ENCODE data around the gene PTK6.

PTK6 gene

DNA sequence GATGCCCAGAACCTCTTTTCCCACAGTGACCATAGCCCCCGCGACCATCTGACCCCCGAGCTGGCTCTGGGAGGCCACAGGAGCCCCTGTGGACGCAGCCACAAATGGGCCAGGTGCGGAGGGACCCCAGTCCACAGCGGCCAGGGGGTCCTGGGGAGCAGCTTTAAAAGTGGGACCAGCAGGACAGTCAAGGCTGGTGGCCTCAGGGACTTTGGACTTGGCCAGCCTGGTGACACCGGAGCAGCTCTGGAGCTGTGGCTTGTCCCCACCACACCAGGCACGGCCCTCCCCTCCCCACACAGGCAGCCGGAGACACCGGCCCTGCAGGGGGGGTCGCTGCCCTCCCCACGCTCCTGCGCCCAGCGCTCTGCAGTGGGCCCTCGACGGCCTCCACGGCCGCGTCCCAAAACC is 20.3 kb upstream of the PTK6 start:
- DNase-seq (ENCODE audit: low read depth) = no peak

DNA sequence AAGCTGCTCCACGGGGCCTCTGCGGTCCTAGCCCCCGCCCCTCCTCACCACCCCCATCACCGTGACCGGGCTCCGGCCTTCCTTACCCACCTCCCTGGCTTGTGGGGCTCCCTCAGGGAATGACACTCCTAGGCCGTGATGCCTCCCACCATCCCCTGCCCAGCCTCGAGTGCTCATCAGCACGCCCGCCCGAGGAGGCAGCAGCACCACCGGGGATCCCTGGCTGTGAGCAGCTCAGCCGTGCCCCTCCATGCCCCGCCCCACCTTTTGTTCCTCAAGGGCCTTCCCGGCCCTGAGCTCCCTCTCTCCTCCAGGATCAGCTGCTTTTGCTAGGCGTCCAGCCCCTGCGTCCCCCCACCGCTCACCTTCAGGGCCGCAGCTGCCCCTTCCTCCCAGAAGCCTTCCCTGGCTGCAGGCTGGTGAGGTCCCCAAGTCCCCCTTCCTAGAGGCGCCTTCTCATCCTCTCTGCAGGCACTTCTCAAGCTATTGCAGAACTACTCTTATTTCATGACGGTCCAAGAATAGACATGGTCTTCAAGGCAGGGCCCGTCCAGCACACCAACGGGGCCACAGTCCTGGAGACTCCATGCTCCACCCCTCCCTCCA is 19.8 kb upstream of the PTK6 start:
- no peak for DNase-seq (ENCODE audit: low read depth)

DNA sequence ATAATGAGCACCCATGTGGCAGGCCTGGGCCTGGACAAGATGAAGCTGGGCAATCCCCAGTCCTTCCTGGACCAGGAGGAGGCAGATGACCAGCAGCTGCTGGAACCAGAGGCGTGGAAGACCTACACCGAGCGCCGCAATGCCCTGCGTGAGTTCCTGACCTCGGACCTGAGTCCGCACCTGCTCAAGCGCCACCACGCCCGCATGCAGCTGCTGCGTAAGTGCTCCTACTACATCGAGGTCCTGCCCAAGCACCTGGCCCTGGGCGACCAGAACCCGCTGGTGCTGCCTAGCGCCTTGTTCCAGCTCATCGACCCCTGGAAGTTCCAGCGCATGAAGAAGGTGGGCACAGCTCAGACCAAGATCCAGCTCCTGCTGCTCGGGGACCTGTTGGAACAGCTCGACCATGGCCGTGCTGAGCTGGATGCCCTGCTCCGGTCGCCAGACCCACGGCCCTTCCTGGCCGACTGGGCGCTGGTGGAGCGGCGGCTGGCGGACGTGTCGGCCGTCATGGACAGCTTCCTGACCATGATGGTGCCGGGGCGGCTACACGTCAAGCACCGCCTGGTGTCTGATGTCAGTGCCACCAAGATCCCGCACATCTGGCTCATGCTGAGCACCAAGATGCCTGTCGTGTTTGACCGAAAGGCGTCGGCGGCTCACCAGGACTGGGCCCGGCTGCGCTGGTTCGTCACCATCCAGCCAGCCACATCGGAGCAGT is 18.6 kb upstream of the PTK6 start:
- DNase-seq (ENCODE audit: low read depth) = no peak

DNA sequence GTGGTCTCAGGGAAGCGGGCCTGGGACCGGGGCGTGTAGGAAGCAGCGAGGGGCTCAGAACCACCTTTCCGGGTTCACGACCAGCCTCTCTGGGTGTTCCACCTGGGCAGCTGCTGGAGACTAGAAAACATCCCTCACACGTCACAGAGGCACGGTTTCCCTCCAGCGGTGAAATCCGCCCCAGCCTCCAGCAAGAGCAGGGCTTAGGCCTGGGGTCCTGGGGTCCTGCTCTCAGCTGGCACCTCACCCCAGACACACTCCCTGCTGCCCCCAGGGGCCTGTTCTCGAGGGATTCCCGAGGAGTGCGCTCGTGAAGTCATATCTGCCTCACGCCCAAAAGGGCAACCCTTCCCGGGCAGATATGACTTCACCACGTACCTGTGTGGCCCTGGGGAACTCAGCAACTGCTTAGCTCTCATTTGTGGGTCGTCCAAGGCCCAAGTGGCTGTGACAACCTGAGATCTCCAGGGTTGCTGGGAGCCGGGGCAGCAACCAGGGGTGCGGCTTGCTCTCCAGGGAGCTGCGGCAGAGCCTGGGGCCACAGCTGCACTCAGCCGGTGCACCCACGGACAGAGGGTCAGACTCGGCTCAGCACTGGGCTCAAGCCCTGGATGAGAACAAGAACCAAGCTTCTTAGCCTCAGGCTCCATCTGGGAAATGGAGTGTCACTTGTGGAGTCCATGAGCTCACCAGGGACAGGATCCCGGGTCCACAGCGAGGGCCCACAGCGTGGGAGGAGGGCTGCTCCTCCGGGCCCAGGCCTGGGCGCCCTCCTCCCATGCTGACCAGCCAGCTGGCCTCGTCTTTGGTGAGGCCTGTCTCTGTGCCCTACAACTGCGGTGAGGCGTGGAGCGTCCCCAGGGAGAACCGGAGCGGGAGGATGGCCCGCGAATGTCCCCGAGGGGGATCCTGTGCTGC is 17.4 kb upstream of the PTK6 start:
- no peak for DNase-seq (ENCODE audit: low read depth)

DNA sequence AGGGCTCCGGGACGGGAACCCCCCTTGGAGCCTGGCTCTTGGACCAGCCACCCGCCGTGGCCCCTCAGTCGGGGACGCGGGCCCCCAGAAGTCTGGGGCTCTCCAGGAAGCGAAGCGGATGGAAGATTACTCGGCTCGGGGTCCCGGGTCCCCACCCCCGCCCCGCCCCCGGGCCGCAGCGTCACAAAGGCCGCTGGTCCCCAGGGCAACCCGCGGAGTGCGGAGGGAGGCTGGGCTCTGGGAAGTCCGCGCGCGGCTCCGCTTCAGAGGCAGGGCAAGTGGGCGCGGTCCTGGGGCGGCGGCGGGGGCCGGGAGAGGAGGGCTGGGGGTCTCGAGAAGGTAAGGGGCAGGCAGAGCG is 16.7 kb upstream of the PTK6 start, which contains the start of gene FNDC11:
TSS of gene FNDC11 (plus strand) at position 227 of the 358 bp plus-strand sequence. CDS start 1,505 bp downstream, outside the sequence.
- no peak for DNase-seq (ENCODE audit: low read depth)

DNA sequence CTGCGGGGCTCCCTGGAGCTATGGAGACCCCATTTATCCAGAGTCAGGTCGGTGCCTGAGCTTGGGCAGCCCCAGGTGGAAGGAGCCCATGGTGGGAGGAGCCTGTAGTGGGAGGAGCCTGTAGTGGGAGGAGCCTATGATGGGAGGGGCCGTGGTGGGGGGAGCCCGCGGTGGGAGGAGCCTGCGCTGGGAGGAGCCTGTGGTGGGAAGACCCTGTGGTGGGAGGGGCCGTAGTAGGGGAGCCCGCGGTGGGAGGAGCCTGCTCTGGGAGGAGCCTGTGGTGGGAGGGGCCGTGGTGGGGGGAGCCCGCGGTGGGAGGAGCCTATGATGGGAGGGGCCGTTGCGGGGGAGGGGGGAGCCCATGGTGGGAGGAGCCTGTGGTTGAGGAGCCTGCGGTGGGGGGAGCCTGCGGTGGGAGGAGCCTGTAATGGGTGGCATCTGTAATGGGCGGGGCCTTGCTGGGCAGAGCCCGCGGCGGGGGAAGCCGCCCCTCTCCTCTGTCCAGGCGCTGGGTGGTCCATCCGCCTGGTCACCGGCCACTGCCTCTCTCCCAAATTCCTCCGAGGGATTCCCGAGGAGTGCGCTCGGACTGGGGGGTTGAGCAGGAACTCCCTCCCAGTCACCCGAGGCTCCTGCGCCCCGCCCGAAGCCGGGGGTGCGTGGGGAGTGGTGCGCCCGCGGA is 16.2 kb upstream of the PTK6 start:
- peak; percentile 77 for DNase-seq (ENCODE audit: low read depth)

DNA sequence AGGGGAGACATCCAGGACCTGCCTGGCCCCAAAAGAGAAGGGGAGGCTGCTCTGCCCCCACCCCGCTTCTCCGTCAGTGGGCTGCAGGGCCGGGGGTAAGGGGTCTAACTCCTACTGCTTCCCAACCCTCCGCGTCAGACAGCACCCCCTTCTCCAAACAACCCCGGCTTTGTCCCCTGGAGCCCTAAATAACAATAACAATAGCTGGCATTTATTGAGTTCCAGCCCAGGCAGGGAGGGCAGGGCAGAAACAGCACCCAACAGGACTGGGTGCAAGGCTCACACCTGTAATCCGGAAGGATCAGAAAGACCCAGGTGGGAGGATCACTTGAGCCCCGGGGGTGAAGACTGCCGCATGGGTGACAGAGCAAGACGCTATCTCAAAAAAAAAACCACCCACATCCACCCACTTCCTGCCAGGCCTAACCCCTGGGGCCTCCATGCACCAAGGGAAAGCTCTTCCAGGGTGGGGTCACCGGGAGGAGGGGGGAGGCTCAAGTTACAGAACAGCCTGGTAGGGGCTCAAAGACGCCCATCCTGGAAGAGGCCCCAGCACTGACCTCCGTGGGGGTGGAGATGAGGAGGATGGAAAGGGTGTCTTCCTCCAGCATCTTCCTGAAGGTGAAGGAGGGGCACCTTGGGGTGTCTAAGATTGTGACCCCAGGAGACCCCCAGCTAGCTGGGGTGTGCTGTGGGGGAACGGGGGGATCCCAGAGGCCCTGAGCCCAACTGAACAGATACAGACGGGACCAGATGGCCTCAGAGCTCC is 15.5 kb upstream of the PTK6 start:
- no peak for DNase-seq (ENCODE audit: low read depth)

DNA sequence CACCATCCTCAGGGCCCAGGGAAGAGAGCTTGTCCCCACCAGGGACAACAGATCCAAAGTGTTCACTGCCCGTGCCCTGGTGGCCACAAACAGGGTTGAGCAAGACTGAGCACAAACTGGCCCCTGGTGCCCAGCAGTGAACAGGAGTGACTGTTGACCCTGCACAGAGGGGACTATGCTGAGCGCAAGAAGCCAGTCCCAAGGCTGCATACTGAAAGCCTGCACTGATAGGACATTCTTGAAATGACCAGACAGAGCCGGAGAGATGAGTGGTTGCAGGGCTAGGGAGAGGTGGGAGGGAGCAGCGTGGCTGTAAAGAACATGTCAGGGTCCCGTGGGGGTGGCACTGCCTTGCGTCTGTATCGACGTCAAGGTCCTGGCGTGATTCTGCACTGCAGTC is 13.9 kb upstream of the PTK6 start:
- no peak for DNase-seq (ENCODE audit: low read depth)

DNA sequence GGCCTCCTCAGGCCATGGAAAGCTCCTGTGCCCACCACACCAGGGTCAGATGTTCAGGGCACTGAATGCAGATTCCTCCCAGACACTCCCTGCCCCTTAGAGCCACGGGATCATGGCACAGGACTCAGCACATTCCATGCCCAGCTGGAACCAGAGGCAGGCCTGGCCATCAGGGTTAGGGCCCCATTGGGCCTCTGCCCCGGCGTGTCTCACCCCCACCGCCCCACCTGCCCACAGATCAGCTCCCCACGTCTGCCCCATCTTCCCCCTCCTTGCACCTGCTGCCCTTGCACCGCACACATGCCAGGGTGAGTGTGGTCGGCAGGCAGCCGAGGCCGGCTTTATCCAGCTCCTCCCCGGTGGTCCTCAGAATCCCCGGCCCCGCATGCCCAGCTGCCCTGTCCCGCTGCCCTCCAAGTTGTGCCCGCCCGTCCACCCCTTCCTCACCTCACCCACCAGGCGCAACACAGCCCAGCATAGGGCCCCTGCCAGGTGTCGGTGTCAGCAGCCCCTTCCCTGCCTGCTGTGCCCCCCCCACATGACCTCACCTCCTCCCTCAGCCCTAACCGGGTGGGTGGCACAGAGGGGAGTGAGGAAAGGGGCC is 12.6 kb upstream of the PTK6 start:
- no peak for DNase-seq (ENCODE audit: low read depth)

DNA sequence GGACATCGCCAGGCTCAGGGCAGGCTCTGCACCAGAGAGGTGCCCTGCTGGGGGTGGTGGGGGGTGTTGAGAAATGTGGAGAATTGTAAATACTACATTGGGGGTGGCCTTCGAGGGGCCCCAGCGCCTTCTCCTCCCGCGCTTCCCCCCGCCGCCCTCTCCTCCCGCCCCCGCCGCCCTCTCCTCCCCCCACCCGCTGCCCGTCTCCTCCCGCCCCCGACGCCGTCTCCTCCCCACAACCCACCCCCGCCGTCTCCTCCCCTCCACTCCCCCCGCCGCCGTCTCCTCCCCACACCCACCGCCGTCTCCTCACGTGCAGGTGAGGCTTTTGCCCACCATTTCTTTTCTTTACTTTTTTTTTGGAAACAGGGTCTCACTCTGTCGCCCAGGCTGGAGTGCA is 11.8 kb upstream of the PTK6 start:
- DNase-seq (ENCODE audit: low read depth) = no peak

DNA sequence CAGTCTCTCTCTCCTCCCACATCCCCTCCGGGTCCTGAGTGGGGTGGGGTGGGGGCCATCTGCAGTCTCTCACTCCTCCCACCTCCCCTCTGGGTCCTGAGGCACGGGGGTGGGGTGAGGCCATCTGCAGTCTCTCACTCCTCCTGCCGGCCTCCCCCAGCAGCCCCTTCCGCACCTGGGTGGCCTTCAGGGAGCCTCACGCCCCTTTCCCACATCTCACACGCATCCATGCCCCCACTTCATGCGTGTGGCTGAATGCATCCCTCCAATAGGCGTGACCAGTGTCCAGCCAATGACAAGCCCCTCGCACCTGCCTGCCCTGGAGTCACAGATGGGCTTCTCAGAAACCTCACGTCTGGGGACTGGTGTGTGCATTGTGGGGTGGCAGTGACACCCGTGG is 11.4 kb upstream of the PTK6 start:
- no peak for DNase-seq (ENCODE audit: low read depth)

DNA sequence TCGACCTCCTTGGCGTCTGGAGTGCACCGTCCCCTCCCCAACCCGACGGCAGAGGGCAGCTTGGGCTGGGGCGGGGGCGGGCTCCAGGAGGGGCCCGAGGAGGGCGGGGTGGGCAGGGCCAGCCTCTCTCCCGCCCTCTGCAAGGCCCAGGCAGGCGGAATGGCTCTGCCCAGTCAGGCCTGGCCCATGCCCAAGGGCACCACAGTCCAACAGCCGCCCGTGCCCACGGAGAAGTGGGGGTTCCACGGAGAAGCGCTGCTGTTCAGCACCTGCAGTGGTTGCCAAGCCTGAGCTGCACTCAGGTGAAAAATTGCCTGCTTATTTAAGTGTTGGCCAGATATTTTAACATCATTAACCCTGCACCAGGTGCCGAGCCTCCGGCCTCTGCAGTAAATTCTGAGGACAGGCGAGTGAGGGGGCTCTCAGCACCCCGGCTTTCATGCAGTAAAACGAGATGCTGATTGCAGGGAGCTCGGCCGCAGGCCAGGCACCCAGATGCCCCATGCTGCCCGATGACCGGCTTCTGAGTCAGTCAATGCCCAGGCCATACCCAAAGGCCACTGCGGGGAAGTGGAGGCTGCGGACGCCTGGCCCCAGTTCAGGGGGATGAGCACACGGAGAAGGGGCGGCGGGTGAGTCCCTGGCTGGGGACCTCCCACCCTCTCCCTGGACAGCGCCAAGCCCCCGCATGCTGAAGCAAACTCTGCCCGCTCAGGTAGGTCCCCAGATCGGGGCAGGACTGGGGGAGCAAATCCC is 10.7 kb upstream of the PTK6 start, which contains the start of gene SRMS:
TSS of gene SRMS (minus strand) at position 25 of the 756 bp plus-strand sequence. CDS start 286 bp downstream, outside the sequence.
- DNase-seq (ENCODE audit: low read depth) = no peak

DNA sequence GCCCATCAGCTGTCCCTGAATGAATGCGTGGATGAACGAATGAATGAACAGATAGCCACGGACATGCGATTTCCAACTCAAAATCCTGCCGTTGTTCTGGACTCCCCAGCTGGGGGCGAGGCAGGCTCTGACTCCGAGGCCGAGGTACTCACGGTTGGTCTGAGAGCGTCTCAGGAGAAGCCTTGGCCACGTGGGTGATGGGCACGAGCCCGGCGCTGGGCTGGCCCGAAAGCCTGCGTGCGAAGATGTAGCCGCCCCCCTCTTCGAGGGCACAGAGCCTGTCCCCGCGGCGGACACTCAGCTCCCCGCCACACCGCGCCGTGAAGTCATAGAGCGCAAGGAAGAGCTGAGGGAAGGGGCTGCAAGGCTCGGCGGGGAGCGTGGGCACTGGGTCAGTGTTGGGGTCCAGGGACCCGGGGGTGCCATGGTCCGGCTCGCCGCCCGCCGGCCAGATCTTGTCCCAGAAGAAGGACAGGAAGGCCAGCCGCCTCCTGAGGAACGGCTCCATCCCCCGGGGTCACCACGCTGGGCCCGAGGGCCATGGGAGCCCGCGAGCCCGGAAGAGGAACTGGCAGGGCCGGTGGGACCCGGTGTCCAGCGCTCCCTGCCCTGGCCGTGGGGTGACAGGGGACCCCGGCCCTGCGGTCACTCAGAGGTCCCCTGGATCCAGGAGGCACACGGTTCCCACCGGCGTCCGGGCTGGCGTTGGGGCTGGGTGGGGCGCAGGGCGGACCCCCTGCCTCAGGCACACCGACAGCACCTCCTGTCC is 10.0 kb upstream of the PTK6 start:
- no peak for DNase-seq (ENCODE audit: low read depth)

DNA sequence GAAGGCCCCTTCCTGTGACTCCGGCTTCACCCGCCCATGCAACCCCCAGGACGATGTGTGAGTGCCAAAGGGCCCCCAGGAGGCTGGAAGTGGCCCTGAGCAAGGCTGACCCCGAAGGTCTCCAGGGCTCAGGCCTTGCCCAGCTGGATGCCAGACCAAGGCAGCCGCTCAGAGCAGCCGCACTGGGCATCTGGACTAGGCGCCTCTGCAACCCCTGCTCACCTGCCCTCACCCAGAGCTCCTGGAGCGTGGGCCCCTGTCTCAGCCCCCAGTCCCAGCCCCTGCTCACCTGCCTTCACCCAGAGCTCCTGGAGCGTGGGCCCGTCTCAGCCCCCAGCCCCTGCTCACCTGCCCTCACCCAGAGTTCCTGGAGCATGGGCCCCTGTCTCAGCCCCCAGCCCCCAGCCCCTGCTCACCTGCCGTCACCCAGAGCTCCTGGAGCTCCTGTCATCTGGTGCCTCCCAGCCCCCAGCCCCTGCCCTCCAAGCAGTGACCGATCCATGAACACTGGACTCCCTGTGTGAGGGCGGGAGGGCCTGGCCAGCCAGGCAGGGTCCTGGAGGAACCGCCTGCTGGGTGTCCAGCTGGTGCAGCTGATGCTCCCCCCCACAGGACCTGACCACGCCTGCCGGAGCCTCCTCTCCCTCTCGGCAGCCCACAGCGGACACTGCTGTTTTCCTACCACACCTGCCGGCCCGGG is 9.2 kb upstream of the PTK6 start:
- DNase-seq (ENCODE audit: low read depth) = no peak

DNA sequence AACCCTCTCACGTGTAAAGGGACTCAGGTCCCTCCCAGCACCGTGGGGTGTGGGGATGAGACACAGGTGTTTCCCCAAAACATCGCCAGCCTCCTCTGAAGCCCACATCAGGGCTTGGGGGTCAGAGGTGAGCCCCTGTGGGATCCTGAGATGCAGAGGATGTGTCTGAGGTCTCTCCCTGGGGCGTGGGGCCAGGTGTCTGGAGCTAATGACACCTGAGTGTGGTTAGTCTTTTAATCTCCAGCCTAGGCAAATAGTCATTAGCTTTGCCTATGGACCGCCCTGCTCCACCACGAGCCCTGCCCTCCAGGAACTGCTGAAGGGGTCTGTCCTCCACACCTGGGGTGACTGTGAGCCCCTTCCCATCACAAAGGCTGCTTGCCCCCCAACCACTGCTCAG is 8.6 kb upstream of the PTK6 start:
- DNase-seq (ENCODE audit: low read depth) = no peak

DNA sequence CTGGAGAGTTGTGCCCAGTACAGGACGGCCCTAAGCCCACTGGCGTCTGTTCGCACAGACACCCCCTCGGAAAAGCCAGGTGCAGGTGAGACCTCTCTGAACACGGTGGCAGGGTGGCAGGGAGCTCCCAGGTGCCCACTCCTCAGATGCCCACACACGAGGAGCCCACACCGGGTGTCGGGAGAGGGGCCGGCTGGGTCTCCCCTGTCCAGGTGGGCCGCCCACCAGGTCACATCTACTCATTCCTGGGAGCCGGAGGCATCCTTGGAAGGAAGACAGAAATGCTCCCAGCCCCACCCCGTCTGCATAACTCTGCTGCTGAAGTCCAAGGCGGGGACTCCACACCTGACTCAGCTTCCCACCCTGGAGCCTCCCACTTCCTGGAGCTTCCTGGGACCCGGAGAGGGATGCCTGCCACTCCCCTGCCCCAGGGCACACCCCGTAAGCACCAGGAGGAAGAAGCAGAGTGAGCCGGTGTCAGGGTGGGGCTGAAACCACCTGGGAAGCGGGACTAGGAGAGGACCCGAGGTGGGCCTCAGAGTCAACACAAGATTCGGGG is 7.9 kb upstream of the PTK6 start:
- DNase-seq (ENCODE audit: low read depth) = no peak

DNA sequence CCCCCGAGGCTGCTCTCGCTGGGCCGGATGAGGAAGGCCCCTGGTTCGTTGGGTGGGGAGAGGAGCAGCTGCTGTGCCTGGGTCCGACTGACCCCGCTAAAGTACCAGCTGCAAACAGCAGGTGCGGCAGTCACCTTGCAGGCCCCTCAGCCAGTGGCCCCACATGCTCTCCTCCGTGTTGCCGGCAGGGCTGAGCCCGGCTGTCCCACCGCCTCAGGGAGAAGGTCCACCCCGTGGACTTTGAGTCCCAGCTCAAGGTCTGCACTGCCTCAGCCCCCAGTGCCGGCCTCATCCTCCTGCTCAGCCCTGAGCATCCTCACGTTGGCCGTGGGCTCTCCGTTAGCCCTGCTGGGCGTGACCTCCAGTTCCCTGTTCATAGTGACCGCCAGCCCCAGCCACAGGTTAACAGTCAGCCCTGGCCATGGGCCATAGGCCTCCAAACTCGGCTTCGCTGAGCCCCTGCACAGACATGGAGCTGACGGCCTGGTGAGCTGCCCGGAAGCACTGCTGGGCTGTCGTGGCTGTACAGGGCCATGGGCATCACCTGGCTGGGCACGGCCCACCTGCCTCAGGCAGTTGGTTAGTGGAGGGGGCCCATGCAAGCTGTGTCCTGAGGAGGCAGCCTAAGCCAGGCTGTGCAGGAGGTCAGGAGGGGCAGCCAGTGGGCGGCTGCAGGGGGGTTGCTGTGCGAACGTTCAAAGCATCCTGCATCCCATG is 7.2 kb upstream of the PTK6 start:
- DNase-seq (ENCODE audit: low read depth) = no peak

DNA sequence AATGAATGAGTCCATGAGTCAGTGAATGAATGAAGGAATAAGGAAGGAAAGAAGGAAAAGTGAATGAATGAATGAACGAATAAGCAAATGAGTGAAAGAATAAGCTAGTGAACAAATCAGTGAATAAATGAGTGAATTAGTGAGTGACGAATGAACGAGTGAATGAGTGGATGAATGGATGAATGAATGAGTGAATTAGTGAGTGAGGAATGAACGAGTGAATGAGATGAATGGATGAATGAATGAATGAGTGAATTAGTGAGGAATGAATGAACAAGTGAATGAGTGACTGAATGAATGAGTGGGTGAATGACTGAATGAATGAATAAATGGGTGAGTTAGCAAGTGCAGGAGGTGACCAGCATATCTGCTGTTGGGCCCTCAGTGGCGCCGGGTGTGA is 6.6 kb upstream of the PTK6 start:
- no peak for DNase-seq (ENCODE audit: low read depth)
